ENCODE measurements around the gene TDRD12.

The TDRD12 gene

DNA sequence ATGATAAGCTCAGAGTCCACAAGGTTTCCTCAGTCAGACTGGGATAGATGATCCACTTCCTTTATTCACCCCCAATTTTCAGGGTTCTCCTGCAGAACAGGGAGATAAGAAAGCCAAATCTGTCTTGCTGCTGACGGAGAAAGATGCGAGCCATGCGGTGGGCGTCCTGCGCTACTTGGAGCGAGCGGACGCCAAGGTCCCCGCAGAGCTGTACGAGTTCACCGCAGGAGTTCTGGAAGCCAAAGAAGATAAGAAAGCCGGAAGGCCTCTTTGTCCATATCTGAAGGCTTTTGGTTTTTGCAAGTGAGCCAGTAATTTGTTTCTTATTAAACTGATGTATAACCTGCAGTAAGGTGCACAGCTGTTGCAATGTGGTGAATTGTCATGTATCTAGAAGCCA lies 83.3 kb downstream of the TDRD12 start:
- H3K27ac ChIP-seq (ENCODE audit: extremely low read depth, low read depth, low read length) = no peak overlapping the region
- peaks cover 0 to 3% of the 10 kb centered on the region in 2 experiments; a peak in 1 of 3 replicates for H3K36me3 ChIP-seq (ENCODE audit: control insufficient read depth in 2 of 2, insufficient read depth in 1 of 2, low read length in 2 of 2)
- no peaks in the 10 kb centered on the region for H3K9me3 ChIP-seq (ENCODE audit: control insufficient read depth, insufficient read depth, low read depth, low read length)
- H3K4me3 ChIP-seq (ENCODE audit: low read depth, low read length) = no peak overlapping the region
- TF ChIP-seq, protein P1, sequence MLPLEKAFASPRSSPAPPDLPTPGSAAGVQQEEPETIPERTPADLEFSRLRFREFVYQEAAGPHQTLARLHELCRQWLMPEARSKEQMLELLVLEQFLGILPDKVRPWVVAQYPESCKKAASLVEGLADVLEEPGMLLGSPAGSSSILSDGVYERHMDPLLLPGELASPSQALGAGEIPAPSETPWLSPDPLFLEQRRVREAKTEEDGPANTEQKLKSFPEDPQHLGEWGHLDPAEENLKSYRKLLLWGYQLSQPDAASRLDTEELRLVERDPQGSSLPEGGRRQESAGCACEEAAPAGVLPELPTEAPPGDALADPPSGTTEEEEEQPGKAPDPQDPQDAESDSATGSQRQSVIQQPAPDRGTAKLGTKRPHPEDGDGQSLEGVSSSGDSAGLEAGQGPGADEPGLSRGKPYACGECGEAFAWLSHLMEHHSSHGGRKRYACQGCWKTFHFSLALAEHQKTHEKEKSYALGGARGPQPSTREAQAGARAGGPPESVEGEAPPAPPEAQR (tag by site-specific recombination; IDR thresholded peaks at IDR 0.05) = no peak
- TF ChIP-seq ZNF549 (tag by site-specific recombination; IDR thresholded peaks at IDR 0.05) (no peak), ZNF48 (tag by site-specific recombination; IDR thresholded peaks at IDR 0.05) (no peak), ZNF248 (tag by site-specific recombination; IDR thresholded peaks at IDR 0.05) (no peak), ZNF2 (tag by site-specific recombination; IDR thresholded peaks at IDR 0.05) (no peak), ZNF37A (tag by site-specific recombination; IDR thresholded peaks at IDR 0.05) (no peak), REPIN1 (tag by site-specific recombination; IDR thresholded peaks at IDR 0.05; ENCODE audit: low read depth) (no peak), ZNF433 (tag by site-specific recombination; IDR thresholded peaks at IDR 0.05; ENCODE audit: low read depth) (no peak), ZNF394 (tag by site-specific recombination; IDR thresholded peaks at IDR 0.05; ENCODE audit: borderline replicate concordance) (no peak), ZNF658 (tag by site-specific recombination; IDR thresholded peaks at IDR 0.05) (no peak), ZNF530 (tag by site-specific recombination; IDR thresholded peaks at IDR 0.05; ENCODE audit: low read depth) (no peak)
- TF ChIP-seq, protein P2, sequence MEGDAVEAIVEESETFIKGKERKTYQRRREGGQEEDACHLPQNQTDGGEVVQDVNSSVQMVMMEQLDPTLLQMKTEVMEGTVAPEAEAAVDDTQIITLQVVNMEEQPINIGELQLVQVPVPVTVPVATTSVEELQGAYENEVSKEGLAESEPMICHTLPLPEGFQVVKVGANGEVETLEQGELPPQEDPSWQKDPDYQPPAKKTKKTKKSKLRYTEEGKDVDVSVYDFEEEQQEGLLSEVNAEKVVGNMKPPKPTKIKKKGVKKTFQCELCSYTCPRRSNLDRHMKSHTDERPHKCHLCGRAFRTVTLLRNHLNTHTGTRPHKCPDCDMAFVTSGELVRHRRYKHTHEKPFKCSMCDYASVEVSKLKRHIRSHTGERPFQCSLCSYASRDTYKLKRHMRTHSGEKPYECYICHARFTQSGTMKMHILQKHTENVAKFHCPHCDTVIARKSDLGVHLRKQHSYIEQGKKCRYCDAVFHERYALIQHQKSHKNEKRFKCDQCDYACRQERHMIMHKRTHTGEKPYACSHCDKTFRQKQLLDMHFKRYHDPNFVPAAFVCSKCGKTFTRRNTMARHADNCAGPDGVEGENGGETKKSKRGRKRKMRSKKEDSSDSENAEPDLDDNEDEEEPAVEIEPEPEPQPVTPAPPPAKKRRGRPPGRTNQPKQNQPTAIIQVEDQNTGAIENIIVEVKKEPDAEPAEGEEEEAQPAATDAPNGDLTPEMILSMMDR (tag by site-specific recombination; IDR thresholded peaks at IDR 0.05) = no peak
- TF ChIP-seq, protein P3, sequence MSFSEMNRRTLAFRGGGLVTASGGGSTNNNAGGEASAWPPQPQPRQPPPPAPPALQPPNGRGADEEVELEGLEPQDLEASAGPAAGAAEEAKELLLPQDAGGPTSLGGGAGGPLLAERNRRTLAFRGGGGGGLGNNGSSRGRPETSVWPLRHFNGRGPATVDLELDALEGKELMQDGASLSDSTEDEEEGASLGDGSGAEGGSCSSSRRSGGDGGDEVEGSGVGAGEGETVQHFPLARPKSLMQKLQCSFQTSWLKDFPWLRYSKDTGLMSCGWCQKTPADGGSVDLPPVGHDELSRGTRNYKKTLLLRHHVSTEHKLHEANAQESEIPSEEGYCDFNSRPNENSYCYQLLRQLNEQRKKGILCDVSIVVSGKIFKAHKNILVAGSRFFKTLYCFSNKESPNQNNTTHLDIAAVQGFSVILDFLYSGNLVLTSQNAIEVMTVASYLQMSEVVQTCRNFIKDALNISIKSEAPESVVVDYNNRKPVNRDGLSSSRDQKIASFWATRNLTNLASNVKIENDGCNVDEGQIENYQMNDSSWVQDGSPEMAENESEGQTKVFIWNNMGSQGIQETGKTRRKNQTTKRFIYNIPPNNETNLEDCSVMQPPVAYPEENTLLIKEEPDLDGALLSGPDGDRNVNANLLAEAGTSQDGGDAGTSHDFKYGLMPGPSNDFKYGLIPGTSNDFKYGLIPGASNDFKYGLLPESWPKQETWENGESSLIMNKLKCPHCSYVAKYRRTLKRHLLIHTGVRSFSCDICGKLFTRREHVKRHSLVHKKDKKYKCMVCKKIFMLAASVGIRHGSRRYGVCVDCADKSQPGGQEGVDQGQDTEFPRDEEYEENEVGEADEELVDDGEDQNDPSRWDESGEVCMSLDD (tag by site-specific recombination; IDR thresholded peaks at IDR 0.05) = no peak
- no peaks in the 10 kb centered on the region; the same call in 1 of the 2 replicates for H3K4me1 ChIP-seq (ENCODE audit: control insufficient read depth, insufficient read depth, low read length)
- CTCF ChIA-PET = interaction anchor here (0.6 to 1.0 kb wide), 2 partner anchors 22 to 41 kb away, joined by 3 to 4 read pairs; no protein-coding TSS in a partner anchor
- POLR2A ChIA-PET = no interaction called here

DNA sequence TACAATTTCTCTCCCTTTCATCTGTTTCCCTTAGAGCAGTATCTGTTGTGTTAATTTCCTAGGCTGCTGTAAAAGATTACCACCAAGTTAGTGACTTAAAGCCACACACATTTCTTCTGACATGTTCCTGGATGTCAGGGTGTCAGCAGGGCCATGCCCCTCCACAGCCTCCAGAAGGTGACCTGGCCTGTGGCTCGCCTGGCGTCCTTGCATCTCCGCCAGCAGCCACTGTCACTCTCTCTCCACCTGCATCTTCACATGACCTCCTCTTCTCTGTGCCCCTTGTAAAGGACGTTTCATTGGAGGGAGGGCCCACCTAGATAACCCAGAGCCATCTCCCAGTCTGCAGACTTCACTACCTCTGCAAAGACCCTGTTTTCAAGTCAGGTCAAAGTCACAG lies 88.7 kb downstream of the TDRD12 start:
- no peak overlapping the region for H3K4me3 ChIP-seq (ENCODE audit: low read depth, low read length)
- H3K36me3 ChIP-seq (ENCODE audit: control insufficient read depth in 2 of 2, insufficient read depth in 1 of 2, low read length in 2 of 2) = peaks cover 0 to 3% of the 10 kb centered on the region in 2 experiments; a peak in 1 of 3 replicates
- no peaks in the 10 kb centered on the region for H3K9me3 ChIP-seq (ENCODE audit: control insufficient read depth, insufficient read depth, low read depth, low read length)
- TF ChIP-seq ZNF701 (tag by site-specific recombination; IDR thresholded peaks at IDR 0.05) = no peak
- no peak for TF ChIP-seq ZNF426 (tag by site-specific recombination; IDR thresholded peaks at IDR 0.05)
- no peak for TF ChIP-seq ZNF37A (tag by site-specific recombination; IDR thresholded peaks at IDR 0.05)
- no peak for TF ChIP-seq ZFP37 (tag by site-specific recombination; IDR thresholded peaks at IDR 0.05)
- TF ChIP-seq ZNF324 (tag by site-specific recombination; IDR thresholded peaks at IDR 0.05) = no peak
- no peak for TF ChIP-seq GFI1B (tag by site-specific recombination; IDR thresholded peaks at IDR 0.05)
- TF ChIP-seq, protein P4, sequence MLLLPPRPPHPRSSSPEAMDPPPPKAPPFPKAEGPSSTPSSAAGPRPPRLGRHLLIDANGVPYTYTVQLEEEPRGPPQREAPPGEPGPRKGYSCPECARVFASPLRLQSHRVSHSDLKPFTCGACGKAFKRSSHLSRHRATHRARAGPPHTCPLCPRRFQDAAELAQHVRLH (tag by site-specific recombination; IDR thresholded peaks at IDR 0.05) = no peak
- H3K27ac ChIP-seq (ENCODE audit: extremely low read depth, low read depth, low read length) = no peak overlapping the region
- CTCF ChIA-PET = no interaction called here
- H3K4me1 ChIP-seq (ENCODE audit: control insufficient read depth, insufficient read depth, low read length) = peaks cover 4% of the 10 kb centered on the region
- POLR2A ChIA-PET = no interaction called here
